Activated CD4-positive, alpha-beta T cell treated with anti-CD3 and anti-CD28 coated beads for 36 hours (primary cell): ENCODE results near the gene ATP2C2. TPM values are rescaled to one million over a fixed set of nuclear protein-coding genes. Genes with fewer than 3 reads are reported as not detected.

Experiments
- ATAC-seq: fragments of 200-7000 bp; cut with Tn5 transposase; one replicate; pipeline ENCODE4 v1.10.0; 2021; ENCODE audit warnings: mild to moderate bottlenecking, moderate library complexity
- CTCF ChIA-PET: fragments of 350-600 bp; sonication (Branson Sonifier 250); formaldehyde crosslinking; loops from one replicate; lab custom pipeline; 2021; ENCODE audit warnings: antibody characterized with exemption; lab: Charles Lee
- POLR2A ChIA-PET: fragments of 350-600 bp; sonication (Branson Sonifier 250); formaldehyde crosslinking; loops from one replicate; lab custom pipeline; 2021; ENCODE audit warnings: antibody characterized with exemption, inconsistent platforms; lab: Charles Lee
- DNase-seq: peaks from one replicate; pipeline ENCODE4 v3.0.0-alpha.2; 2020
- H3K27ac Mint-ChIP-seq: one replicate; pipeline ENCODE4 v1.8.0; 2021; ENCODE audit warnings: mixed read lengths
- H3K27me3 Mint-ChIP-seq: one replicate; pipeline ENCODE4 v1.8.0; 2021; ENCODE audit warnings: mixed read lengths
- H3K36me3 Mint-ChIP-seq: one replicate; pipeline ENCODE4 v1.8.0; 2021; ENCODE audit warnings: low read depth, mixed read lengths
- H3K4me1 Mint-ChIP-seq: one replicate; pipeline ENCODE4 v1.8.0; 2021; ENCODE audit warnings: mixed read lengths
- H3K4me3 Mint-ChIP-seq: one replicate; pipeline ENCODE4 v1.8.0; 2021; ENCODE audit warnings: mild to moderate bottlenecking, moderate library complexity, mixed read lengths
- H3K9me3 Mint-ChIP-seq: one replicate; pipeline ENCODE4 v1.8.0; 2021; ENCODE audit warnings: low read depth, mixed read lengths
- intact Hi-C, 2 experiments: fragments of 100-400 bp; cut with DNase I in 1 of 2; cut with micrococcal nuclease in 1 of 2; formaldehyde crosslinking; loops; one replicate each; pipeline versions ENCODE4 v1.14.2 to v1.15.1; 2022 to 2024; cut with DNase I, micrococcal nuclease
- total RNA-seq, 2 experiments: library from RNA; stranded (reverse); gene quantifications; one replicate each; pipeline ENCODE4 v1.2.3, GENCODE V29; 2021

The ATP2C2 gene
- total RNA-seq, 2 experiments from 2014 or later: not detected

GRCh38 chr16:84356591-84357116 is 11.7 kb upstream of the ATP2C2 start:
- ChIA-PET CTCF (no interaction called here), POLR2A (no interaction called here)
- no peak for DNase-seq
- no peak overlapping the region for H3K27ac Mint-ChIP-seq
- H3K4me1 Mint-ChIP-seq: peaks cover 28% of the 10 kb centered on the region
- no peaks in the 10 kb centered on the region for H3K9me3 Mint-ChIP-seq
- no peaks in the 10 kb centered on the region for H3K36me3 Mint-ChIP-seq
- ATAC-seq: no peak
- intact Hi-C loops: no loop called here
- H3K27me3 Mint-ChIP-seq: no peaks in the 10 kb centered on the region
- H3K4me3 Mint-ChIP-seq: no peak overlapping the region

DNA sequence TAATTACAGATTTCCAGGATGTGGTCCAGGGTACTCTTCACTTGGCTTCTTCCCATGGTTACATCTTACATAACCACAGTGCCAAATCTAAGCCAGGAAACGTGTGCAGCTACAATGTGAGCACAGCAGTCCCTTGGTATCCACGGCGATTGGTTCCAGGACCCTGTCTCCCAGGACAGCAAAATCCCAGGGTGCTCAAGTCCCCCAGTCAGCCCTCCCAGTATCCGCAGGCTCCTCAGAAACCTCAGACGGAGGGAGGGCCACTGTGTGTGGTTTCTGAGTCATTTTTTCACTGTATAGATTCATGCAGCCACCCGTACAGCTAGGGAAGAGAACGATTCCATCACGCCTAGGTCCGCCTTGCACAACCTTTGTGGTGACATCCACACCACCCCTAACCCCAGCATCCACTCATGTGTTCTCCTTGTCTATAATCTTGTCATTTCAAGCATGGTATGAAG is 11.1 kb upstream of the ATP2C2 start:
- Mint-ChIP-seq H3K4me3 (no peak overlapping the region), H3K36me3 (no peaks in the 10 kb centered on the region), H3K9me3 (no peaks in the 10 kb centered on the region), H3K27ac (no peak overlapping the region), H3K4me1 (peaks cover 28% of the 10 kb centered on the region), H3K27me3 (no peaks in the 10 kb centered on the region)
- CTCF ChIA-PET: no interaction called here
- ATAC-seq (peak; percentile 63), DNase-seq (peak; percentile 56)
- POLR2A ChIA-PET: no interaction called here
- intact Hi-C loops: no loop called here

- Mint-ChIP-seq H3K36me3 (no peaks in the 10 kb centered on the region), H3K27me3 (no peaks in the 10 kb centered on the region), H3K27ac (peak overlapping the region; percentile 2), H3K4me1 (peaks cover 28% of the 10 kb centered on the region), H3K4me3 (no peak overlapping the region), H3K9me3 (no peaks in the 10 kb centered on the region)
- intact Hi-C loops: no loop called here
- ATAC-seq (no peak), DNase-seq (no peak)
- ChIA-PET POLR2A (no interaction called here), CTCF (interaction anchor here (0.6 to 0.8 kb wide), 4 partner anchors 77 to 367 kb away, joined by 3 read pairs; no protein-coding TSS in a partner anchor)
Measured at GRCh38 chr16:84358601-84359295, 9.6 kb upstream of the ATP2C2 start.

GRCh38 chr16:84359326-84359725 is 9.0 kb upstream of the ATP2C2 start:
- intact Hi-C loops: no loop called here
- ChIA-PET POLR2A (no interaction called here), CTCF (interaction anchor here (0.6 to 0.8 kb wide), 5 partner anchors 76 to 367 kb away, joined by 3 read pairs; no protein-coding TSS in a partner anchor)
- ATAC-seq (no peak), DNase-seq (no peak)
- peaks cover 28% of the 10 kb centered on the region for H3K4me1 Mint-ChIP-seq
- H3K4me3 Mint-ChIP-seq: no peak overlapping the region
- H3K27ac Mint-ChIP-seq: no peak overlapping the region
- no peaks in the 10 kb centered on the region for H3K9me3 Mint-ChIP-seq
- peaks cover 2% of the 10 kb centered on the region for H3K27me3 Mint-ChIP-seq
- no peaks in the 10 kb centered on the region for H3K36me3 Mint-ChIP-seq

DNA sequence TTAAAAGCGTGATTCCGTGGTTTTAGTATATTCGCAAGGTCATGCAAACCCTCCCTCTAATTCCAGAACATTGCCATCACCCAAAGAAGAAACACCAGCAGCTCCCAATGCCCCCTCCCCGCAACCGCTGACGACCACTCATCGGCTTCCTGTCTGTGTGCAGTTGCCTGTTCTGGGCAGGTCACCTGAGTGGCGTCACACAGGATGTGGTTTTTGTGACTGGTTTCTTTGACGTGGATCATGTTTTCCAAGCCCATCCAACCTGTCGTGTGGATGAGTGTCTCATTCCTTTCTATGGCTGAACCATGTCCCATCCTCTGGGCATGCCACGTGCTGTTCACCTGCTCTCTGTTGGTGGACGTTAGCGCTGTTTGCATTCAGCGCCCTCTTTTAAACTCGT is 8.2 kb upstream of the ATP2C2 start:
- Mint-ChIP-seq H3K27me3 (peaks cover 2% of the 10 kb centered on the region), H3K27ac (peak overlapping the region; percentile 66), H3K36me3 (no peaks in the 10 kb centered on the region), H3K4me3 (no peak overlapping the region), H3K9me3 (no peaks in the 10 kb centered on the region), H3K4me1 (peaks cover 28% of the 10 kb centered on the region)
- CTCF ChIA-PET: interaction anchor here (0.6 kb wide), 1 partner anchor 1583 kb away, joined by 3 read pairs; no protein-coding TSS in a partner anchor
- intact Hi-C loops: no loop called here
- POLR2A ChIA-PET: no interaction called here
- peak; percentile 81 for DNase-seq
- peak; percentile 86 for ATAC-seq

DNA sequence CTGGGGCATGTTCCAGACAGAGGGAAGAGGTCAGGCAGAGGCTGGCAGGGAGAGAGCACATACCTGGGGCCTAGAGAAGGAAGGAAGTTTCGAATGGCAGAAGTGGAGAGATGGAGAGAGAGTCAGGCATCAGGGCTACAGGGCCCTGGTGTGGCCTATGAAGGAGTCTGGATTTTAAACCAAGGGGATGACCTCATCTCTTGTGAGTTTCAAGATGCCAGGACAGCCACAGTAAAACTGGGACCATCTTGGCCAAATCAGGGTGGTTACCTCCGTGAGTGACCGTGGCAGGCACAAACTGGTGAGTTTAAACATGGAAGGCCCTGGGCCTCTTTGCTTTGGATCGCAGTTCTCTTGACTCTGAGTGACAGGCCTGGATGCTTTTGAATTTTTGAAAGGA is 7.6 kb upstream of the ATP2C2 start:
- Mint-ChIP-seq H3K36me3 (no peaks in the 10 kb centered on the region), H3K4me3 (no peak overlapping the region), H3K4me1 (peaks cover 28% of the 10 kb centered on the region), H3K9me3 (no peaks in the 10 kb centered on the region), H3K27ac (peak overlapping the region; percentile 66), H3K27me3 (peaks cover 2% of the 10 kb centered on the region)
- intact Hi-C loops: no loop called here
- POLR2A ChIA-PET: no interaction called here
- CTCF ChIA-PET: no interaction called here
- DNase-seq (no peak), ATAC-seq (peak; percentile 17)

DNA sequence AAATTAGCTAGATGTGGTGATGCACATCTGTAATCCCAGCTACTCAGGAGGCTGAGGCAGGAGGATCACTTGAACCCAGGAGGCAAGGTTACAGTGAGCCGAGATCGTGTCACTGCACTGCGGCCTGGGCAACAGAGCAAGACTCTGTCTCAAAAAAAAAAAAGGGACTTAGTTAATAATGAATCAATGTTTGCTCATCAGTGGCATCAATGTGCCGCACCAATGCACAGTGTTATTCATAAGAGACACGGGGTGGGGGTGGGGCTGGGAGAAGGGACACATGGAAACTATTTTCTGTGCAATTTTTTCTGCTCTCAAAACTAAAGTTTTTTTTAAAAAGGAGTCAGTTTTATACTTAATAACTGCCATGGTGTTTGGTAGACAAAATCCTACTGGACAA is 6.8 kb upstream of the ATP2C2 start:
- intact Hi-C loops: no loop called here
- H3K27ac Mint-ChIP-seq: no peak overlapping the region
- no peaks in the 10 kb centered on the region for H3K9me3 Mint-ChIP-seq
- no peaks in the 10 kb centered on the region for H3K36me3 Mint-ChIP-seq
- ATAC-seq (no peak), DNase-seq (no peak)
- H3K27me3 Mint-ChIP-seq: peaks cover 5% of the 10 kb centered on the region
- CTCF ChIA-PET: no interaction called here
- peaks cover 28% of the 10 kb centered on the region for H3K4me1 Mint-ChIP-seq
- POLR2A ChIA-PET: no interaction called here
- H3K4me3 Mint-ChIP-seq: no peak overlapping the region

GRCh38 chr16:84362471-84362941 is 5.8 kb upstream of the ATP2C2 start:
- no peaks in the 10 kb centered on the region for H3K36me3 Mint-ChIP-seq
- ATAC-seq (no peak), DNase-seq (no peak)
- H3K9me3 Mint-ChIP-seq: no peaks in the 10 kb centered on the region
- ChIA-PET POLR2A (interaction anchor here (0.6 kb wide), 1 partner anchor 132 kb away, joined by 3 read pairs; no protein-coding TSS in a partner anchor), CTCF (interaction anchor here (0.6 kb wide), 1 partner anchor 501 kb away, joined by 5 read pairs; no protein-coding TSS in a partner anchor)
- peaks cover 26% of the 10 kb centered on the region for H3K4me1 Mint-ChIP-seq
- no peak overlapping the region for H3K27ac Mint-ChIP-seq
- intact Hi-C loops: no loop called here
- H3K27me3 Mint-ChIP-seq: peaks cover 14% of the 10 kb centered on the region
- H3K4me3 Mint-ChIP-seq: no peak overlapping the region

DNA sequence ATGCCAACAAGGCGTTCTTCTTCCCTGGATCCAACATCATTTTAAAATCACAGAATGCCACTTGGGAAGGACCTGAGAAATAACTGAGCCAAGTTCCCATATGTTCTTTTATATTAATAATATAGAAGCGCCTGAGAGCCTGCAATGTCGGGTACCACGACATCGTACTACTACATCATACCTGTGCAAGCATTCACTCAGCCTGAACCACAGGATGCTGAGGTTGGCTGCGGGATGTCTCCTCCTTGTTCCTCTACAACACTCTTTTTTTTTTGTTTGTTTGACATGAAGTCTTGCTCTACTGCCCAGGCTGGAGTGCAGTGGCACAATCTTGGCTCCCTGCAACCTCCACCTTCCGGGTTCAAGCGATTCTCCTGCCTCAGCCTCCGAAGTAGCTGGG is 2.1 kb upstream of the ATP2C2 start:
- no peak overlapping the region for H3K4me3 Mint-ChIP-seq

DNA sequence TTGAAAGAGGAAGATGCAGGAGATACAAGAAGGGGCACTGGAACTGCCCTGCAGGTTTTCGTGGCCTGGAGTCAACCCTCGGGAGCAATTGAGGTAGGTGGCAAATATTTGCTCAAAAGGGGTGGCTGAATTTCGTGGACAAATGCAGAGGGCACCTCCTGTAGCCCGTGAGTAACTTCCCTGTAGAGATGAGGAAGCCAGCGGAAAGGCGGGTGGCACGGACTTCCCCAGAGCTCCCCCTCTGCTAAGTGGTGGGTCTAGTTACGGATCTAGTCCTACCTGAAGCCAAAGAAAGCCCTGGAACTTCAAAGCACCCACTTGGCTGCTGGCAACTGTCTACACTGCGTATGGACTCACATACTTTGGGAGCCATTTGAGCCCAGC is 1.0 kb upstream of the ATP2C2 start:
- Mint-ChIP-seq H3K27me3 (peaks cover 42% of the 10 kb centered on the region), H3K27ac (no peak overlapping the region), H3K36me3 (no peaks in the 10 kb centered on the region), H3K4me3 (no peak overlapping the region), H3K4me1 (peaks cover 1% of the 10 kb centered on the region), H3K9me3 (no peaks in the 10 kb centered on the region)
- DNase-seq (no peak), ATAC-seq (no peak)
- intact Hi-C loops: no loop called here
- POLR2A ChIA-PET: no interaction called here
- CTCF ChIA-PET: no interaction called here

More for the DNA sequence above, 2.1 kb upstream of the ATP2C2 start:
- Mint-ChIP-seq H3K4me1 (peaks cover 1% of the 10 kb centered on the region), H3K27me3 (peaks cover 36% of the 10 kb centered on the region), H3K9me3 (no peaks in the 10 kb centered on the region), H3K36me3 (no peaks in the 10 kb centered on the region), H3K27ac (no peak overlapping the region)
- intact Hi-C loops: no loop called here
- DNase-seq (no peak), ATAC-seq (no peak)
- POLR2A ChIA-PET: no interaction called here
- CTCF ChIA-PET: interaction anchor here (0.7 kb wide), 1 partner anchor 89 kb away, joined by 3 read pairs; no protein-coding TSS in a partner anchor

DNA sequence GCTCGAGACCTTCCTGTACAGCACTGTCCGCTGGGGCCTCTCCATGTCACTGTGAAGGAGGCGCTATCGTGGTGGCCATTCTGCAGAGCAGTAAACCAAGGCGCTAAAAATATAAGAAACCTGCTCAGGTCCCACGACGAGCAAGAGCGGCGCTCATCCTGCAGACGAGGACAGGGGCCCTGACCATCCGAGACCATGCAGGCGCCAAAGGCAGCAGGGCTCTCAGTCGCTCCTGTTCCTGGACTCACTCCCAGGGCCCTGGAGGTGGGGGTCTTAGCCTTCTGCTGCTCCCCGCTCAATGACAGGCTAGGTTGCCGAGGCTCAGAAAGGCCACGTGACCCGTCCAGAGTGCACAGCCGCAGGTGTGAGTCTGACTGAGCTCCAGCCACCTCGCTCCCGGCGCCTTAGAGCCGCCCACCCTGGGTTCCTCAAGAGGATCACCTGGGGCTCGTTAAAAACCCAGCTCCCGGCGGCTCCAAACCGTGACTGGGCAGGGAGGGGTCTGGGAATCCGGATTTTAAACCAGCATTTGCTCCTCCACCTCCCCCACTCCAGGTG is 509 bp upstream of the ATP2C2 start:
- peaks cover 42% of the 10 kb centered on the region for H3K27me3 Mint-ChIP-seq

More for the DNA sequence above, 509 bp upstream of the ATP2C2 start:
- Mint-ChIP-seq H3K27ac (no peak overlapping the region), H3K4me1 (peaks cover 1% of the 10 kb centered on the region), H3K9me3 (no peaks in the 10 kb centered on the region), H3K36me3 (no peaks in the 10 kb centered on the region), H3K4me3 (no peak overlapping the region)
- DNase-seq: no peak
- no peak for ATAC-seq
- intact Hi-C loops: no loop called here
- CTCF ChIA-PET: no interaction called here
- POLR2A ChIA-PET: no interaction called here
